GM18870 (cell line): ENCODE measurements around the gene SORCS2.

ENCODE experiments used
- ATAC-seq: cut with Tn5 transposase; IDR thresholded peaks from one replicate; pipeline ENCODE4 v1.9.1; 2021; ENCODE audit warnings: moderate library complexity; ENCODE audit not compliant: unreplicated experiment

The SORCS2 gene

DNA sequence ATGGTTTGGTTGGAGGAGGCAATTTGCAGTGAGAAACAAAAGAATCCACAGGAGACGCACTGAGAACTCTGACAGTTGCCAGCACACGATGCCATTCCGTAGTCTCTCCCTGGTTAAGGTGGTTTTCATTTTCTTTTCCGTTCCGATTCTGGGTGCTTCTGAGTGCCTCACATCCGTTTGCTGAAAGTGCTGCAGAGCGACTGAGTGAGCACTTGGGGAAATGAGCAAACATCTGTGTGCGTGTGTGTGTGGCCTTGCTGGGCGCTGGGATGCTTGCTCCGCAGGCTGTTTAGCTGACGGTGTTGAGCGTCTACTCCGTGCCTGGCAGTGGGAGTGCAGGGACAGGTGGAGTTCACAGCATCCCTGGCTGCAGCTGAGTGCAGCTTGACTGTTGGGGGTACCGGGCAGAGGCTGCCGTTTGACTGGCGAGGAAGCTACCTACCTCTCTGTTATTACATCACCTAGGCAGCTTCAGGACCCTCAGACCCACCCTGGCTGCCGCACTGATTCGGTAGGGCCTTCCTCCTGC is 49.3 kb downstream of the SORCS2 start:
- no peak for ATAC-seq

GRCh38 chr4:7242766-7243165 is 50.4 kb downstream of the SORCS2 start:
- ATAC-seq, result no peak

DNA sequence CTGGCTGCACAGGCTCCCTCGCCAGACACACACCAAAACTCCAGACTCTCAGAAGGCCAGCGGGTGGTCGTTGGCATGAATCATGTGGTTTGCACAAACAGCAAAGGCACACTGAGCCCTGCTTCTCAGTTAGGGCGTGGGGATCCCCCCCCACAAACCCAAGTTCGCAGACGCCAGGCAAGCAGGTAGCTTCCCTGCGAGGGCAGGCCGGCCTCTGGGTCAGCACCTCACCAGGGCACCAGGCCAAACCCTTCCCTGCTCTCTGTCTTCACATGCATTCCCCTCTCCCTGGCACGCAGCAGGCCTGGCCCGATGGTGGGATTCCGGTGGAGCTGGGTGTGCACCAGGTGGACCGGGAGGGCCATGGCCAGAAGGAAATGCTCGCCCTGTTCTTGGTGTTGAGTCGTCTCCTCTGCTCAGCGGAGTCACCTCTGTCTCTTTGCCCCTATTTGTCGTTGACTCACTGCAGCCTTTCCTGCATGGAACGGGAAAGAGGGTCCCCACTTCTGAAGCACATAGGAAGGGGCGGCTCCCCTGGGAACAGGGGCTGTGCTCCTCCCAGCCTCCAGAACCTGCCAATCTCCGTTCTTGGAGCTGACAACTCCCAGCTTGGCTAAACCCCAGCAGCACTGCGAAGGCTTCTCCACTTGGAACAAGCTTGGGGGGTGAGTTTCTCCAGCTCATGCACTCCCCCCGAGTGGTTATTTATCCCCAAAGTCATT is 51.4 kb downstream of the SORCS2 start:
- ATAC-seq, result no peak

DNA sequence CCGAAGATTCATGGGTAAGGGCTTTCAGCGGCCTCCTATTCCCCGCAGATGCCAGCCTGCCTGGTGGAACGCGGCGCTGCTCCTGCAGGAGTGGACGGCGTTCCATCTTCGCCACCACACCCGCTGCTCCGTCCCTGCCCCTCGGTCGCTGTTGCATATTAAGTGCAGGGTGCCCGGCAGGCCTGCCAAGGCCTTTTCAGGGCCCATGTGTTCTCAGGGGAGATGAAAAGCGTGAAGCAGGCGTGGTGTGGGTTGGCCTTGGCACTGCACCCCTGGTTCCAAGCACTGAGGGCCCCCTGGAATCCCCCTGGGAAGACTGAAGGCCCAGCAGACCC is 52.0 kb downstream of the SORCS2 start:
- ATAC-seq, result no peak

- no peak for ATAC-seq
These were observed 52.5 kb downstream of the SORCS2 start for GRCh38 chr4:7244751-7245320.

- ATAC-seq, result no peak
These were observed 55.2 kb downstream of the SORCS2 start for GRCh38 chr4:7247521-7247920.

- no peak for ATAC-seq
These were observed 55.6 kb downstream of the SORCS2 start for GRCh38 chr4:7247946-7248345.

DNA sequence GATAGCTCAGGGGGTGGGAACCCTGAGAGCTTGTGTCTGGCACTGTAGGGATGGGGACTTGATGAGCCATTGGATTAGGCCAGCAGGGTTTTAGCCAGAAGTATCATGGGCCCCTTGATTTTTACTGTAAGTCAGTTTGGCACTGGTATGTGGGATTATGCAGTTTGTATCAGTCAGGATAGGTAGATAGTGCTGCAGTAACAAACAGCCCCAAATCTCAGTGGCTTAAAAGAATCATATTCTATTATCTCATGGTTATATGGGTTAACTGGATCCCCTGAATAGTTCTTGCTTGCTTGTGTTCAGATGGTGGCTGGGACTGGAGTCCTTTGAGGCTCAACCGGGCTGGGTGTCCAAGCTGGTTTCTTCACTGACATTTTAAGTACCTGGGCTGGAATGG is 56.5 kb downstream of the SORCS2 start:
- ATAC-seq, result no peak

DNA sequence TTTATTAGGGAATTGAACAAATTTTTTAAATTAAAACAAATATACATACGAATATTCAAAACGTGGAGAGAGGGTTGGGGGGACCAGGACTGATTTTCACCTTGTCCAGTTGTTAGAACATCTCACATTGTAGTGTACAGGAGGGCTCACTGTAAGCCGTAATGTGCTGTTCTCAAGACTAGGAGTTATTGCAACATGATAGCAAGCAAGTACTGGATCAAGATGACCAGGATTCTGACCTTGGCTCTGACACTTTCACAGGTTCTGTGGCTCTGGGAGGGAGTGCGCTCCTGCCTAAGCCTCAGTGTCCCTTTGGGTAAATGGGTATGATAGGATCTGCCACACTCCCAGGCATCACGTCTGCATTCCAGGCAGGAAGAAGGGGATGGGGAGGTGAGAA is 59.0 kb downstream of the SORCS2 start:
- no peak for ATAC-seq

DNA sequence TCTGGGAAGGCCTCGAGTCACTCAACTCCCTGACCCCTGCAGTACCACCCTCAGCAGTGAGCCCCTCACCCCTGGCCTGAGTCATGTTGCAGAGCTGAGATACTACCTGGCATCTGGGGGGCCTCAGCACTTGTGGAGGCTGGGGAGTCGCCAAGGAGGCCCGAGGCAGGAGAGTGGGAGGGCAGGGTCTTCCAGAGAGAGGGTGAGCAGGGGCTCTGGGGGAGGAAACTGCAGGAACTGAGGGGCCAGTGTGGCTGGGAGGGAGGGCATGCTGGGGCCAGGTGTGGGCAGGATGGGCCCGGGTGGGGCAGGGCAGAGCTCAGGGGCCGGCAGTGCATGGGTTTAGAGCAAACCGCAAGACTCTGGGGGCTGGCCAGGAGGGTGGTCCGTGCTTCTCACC is 59.7 kb downstream of the SORCS2 start:
- no peak for ATAC-seq

DNA sequence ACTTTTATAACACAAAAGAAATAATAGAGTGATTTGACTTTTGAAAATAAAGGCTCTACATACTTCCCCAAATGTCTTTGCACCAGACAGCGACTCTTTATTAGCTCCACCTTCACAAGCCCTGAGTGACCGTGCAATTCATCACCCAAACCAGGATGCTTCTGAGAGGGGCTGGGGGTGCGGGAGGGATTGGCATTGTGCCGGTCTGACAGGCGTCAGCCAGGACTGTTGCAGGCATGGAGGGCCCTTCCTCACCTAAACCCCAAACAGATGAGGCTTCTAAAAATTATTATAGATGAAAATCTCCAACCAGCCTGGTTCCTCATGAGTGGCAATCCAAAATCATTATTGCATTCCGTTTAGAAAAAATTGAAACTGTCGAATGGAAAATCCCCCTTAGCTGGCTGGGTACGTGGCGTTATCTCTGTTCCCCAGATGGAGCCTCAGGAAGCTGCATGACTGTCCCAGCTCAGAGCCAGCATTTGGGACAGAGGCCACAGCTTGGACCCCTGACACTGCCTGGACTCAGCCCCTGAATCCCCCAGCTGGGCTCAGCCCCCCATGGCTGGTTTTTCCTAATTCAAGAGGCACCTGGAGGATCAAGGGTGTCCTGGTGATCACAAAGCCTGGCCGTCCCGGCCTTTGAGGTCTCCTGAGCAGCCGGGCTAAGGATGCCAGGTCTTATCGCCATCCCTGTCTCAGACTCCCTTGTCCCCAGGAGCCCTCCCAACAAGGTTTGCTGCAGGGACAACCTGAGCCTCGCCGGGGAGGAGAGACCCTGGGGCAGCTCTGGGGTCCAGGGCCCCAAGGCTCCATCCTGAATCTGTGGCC is 60.4 kb downstream of the SORCS2 start:
- ATAC-seq, result no peak

DNA sequence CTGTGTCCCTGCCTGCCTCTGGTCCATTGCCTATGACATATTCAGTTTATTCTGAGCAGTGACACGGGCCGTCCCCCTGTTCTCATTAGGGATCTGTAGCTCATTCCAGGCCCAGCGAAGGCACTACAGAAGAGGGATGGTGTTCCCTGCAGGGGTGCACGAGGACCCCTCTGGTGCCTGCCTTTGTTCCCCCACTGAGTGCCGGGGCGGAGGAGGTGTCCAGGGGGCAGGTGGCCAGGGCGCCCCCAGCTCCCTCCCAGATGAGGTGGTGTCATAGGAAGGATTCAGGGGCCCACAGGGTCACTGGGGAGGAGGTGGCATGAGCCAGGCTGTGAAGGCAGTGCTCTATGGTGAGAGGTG is 61.0 kb downstream of the SORCS2 start:
- no peak for ATAC-seq

GRCh38 chr4:7253837-7254236 is 61.5 kb downstream of the SORCS2 start:
- no peak for ATAC-seq

DNA sequence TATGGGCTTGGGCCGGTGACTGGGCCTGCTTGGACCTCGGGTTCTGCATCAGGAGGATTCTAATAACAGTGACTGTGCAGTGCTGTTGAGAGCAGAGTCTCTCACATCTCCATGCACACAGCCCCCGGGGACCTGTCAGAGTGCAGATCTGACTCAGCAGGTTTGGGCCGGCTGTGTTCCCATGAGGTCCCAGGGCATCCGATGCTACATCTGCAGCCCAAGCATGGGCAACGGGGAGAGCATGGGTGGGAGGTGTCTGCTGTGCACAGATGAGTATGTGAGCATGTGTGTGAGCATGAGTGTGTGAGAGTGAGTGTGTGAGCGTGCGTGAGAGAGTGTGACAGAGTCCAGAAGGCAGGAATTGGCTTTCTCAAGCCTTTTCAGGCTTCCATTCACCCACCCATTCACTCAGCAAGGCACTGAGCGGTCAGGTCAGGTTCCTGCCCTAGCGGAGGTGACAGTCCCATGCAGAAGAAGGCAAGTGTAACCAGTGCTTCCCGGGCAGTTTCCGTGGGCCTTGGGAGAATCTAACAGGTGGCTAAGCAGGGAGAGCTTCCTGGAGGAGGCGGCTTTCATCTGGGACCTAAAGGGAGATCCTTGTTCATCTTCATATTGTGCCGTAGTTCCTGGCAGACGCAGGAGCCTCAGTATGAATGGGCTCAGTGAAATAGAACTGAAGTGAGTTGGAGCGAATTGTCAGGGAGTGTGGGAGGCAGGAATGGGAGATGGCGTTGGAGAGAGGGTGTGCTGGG is 62.6 kb downstream of the SORCS2 start:
- peak; percentile 72 for ATAC-seq

DNA sequence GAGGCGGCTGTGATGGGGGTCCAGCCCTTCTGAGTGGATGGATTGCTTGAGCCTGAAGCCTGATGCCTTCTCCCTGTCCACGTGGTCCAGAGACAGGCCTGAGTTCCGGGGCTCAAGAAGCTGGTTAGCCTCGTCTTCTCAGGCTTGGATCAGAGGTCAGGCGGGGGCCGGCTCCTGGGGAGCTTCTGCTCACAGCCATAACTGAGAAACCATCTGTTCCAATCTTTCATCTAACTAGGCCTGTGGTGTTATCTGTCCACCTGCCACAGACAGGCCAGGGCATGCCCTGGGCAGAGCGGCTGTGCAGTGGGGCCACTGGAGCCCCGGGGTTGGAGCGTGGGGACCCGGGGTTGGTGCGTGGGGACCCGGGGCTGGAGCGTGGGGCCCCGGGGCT is 63.1 kb downstream of the SORCS2 start:
- no peak for ATAC-seq

GRCh38 chr4:7255996-7256395 is 63.7 kb downstream of the SORCS2 start:
- ATAC-seq, result no peak

DNA sequence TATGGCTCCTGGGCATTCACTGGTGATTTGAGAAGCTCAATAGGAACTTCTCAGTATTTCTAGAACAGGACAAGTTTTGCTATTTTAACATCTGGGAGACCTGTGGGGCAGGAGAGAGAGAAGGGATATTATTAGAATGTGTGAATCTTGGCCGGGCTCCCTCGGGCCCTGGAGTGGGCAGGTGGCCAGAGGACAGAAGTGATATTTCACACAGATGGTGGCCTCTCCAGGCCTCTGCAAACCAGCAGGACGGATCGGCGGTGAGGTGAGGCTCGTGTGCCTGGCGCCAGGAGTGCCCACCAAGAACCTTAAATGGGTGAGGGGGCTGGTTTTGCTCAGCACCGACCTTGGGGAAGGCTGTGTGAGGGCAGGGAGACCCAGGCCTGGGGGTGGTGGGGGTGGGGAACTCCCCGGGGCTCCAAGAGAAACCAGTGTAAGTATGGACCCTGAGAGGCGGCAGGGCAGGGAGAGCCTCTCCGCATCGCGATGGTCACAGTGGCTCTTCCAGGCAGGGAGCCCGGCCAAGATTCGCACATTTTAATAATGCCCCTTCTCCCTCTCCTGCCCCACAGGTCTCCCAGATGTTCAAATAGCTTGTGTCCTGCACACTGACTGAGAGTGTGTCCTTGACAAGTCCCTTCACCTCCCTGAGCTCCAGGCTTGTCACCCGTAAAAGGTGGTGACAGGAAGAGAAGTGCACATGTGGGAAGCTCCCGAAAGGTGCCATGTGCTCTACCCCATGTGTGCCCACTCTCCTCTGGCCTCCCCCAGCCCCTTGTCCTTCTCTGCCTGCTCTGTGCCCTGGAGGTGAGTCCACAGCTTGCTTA is 64.9 kb downstream of the SORCS2 start:
- no peak for ATAC-seq

DNA sequence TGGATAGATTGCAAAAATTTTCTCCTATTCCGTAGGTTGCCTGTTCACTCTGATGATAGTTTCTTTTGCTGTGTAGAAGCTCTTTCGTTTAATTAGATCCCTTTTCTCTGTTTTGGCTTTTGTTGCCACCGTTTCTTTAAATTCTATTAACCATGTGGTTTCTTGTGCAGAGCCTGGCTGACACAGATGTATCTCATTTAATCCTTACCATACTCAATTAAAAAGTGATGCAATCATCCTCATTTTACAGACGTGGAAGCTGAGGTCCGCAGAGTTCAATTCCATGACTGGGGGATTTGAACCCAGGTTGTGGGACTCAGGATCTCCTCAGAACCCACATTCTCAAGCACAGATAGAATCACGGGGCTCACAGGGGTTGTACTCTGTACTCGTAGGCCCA is 66.7 kb downstream of the SORCS2 start:
- ATAC-seq, result no peak

- no peak for ATAC-seq
These were observed 68.2 kb downstream of the SORCS2 start for GRCh38 chr4:7260569-7260968.

DNA sequence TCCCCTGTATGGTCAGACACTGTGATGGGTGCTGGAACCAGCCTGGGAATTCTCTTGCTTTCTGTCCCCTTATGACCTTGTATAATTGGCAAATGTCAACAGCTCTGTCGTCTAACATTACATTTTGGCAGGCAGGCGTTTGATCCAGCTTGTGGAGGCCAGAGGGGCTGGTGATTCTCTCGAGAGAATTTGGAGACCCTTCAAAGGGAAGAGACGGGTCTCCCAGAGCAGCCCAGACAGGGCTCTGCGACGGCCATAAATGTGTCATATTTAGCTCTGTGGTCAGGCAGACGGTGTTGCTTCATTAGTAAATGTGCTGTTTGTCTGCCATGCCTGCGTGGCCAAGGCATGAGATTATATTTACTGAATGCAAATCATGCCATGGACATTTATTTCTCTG is 68.7 kb downstream of the SORCS2 start:
- ATAC-seq, result no peak

DNA sequence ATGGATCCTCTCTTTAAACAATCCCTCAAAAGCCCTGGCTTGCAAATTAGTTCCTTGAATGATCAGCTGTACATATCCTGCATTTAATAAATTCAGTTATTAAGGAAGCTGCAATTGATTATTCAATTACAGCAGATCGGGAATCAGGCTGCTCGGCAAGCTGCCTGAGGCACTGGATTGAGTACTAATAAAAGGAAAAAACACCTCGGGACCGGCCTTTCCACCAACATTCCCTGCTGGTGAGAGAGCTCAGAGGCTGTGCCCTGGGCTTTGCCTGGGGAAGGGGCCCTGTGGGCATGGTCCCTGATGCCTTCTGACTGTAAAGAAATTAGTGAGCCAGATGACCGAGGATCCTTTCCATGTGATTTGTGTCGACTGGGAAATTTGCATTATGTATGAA is 69.2 kb downstream of the SORCS2 start:
- no peak for ATAC-seq
